HL-60 (cell line): ENCODE results near the gene SCN1B.

ENCODE experiments used
- DNase-seq, 2 experiments: peaks; one replicate each; pipeline ENCODE4 v3.0.0-alpha.2; 2010 to 2020; ENCODE audit warnings: low read depth in 1 of 2, low spot score in 1 of 2
- H3K27ac ChIP-seq: fragments of 250-450 bp; sonication (Bioruptor Pico); replicated peaks from 2 replicates; pipeline ENCODE4 v1.5.1; 2020; ENCODE audit warnings: mild to moderate bottlenecking, moderate library complexity
- H3K27me3 ChIP-seq: fragments of 250-450 bp; sonication (Bioruptor Pico); 2 replicates; pipeline ENCODE4 v1.5.1; 2021; ENCODE audit warnings: mild to moderate bottlenecking, moderate library complexity; ENCODE audit not compliant: insufficient read depth, poor library complexity, severe bottlenecking
- H3K4me3 ChIP-seq: replicated peaks from 2 replicates; pipeline ENCODE4 v1.5.1; 2011; ENCODE audit warnings: mild to moderate bottlenecking, control low read depth, low read length; ENCODE audit not compliant: insufficient read depth
- CTCF ChIP-seq: IDR thresholded peaks from one replicate; pipeline ENCODE4 v1.5.1; 2011; ENCODE audit warnings: low read length, control low read depth, inconsistent platforms; ENCODE audit not compliant: insufficient read depth
- GABPA ChIP-seq: IDR thresholded peaks from 2 replicates; pipeline ENCODE4 v1.6.1; 2012; ENCODE audit warnings: low read depth
- POLR2AphosphoS5 ChIP-seq: IDR thresholded peaks from 2 replicates; pipeline ENCODE4 v1.6.1; 2012; ENCODE audit warnings: low read depth
- REST ChIP-seq: IDR thresholded peaks from 2 replicates; pipeline ENCODE4 v1.6.1; 2012; ENCODE audit warnings: low read depth; ENCODE audit not compliant: insufficient replicate concordance
- SPI1 ChIP-seq: IDR thresholded peaks from 2 replicates; pipeline ENCODE4 v1.6.1; 2012; ENCODE audit warnings: low read depth, mild to moderate bottlenecking, borderline replicate concordance

Gene SCN1B

GRCh38 chr19:35039881-35040825 lies 9.9 kb downstream of the SCN1B start:
- Histone ChIP-seq H3K4me3 (no peak overlapping the region), H3K27me3 (peaks cover 22% of the 10 kb centered on the region), H3K27ac (no peak overlapping the region)
- no peak for DNase-seq
- TF ChIP-seq GABPA (no peak), POLR2AphosphoS5 (no peak), CTCF (no peak), REST (no peak), SPI1 (no peak)

- H3K27me3 ChIP-seq = peaks cover 22% of the 10 kb centered on the region
- TF ChIP-seq GABPA (no peak), SPI1 (no peak), CTCF (no peak), POLR2AphosphoS5 (no peak), REST (no peak)
- H3K27ac ChIP-seq = no peak overlapping the region
- no peak for DNase-seq
- no peak overlapping the region for H3K4me3 ChIP-seq
Observed at GRCh38 chr19:35040826-35041547, 10.7 kb downstream of the SCN1B start.

- no peak within 1 kb of the TSS for H3K27ac ChIP-seq
- H3K4me3 ChIP-seq = no peak within 1 kb of the TSS
- H3K27me3 ChIP-seq = peaks cover 22% of the 10 kb centered on the region
- DNase-seq = no peak
- TF ChIP-seq SPI1 (no peak), GABPA (no peak), CTCF (no peak), POLR2AphosphoS5 (no peak), REST (no peak)
Observed at GRCh38 chr19:35041548-35042055, 11.3 kb downstream of the SCN1B start, which contains the start of gene HPN. HPN (plus strand) TSS chr19:35041721; CDS start chr19:35042507, 786 bp downstream.
